ENCODE measurements around the gene GCK.

GCK gene

DNA sequence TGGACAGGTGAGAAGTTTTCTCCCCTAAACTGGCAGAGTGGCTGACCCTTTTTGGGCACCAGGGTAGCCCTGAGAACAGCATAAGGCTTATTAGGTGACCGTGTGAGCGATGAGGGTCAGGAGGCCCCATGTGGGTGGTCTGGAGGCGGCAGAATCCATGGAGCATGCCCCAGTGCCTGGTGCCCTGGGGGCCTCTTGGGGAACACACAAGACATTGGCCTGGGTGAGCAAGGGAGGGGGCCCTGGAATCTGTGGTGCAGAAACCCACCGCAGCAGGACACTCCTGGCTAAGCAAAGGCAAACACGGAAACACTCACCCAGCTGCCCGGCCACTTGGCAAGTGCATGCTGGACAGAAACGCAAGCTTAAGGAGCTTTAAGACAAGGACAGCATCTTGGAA lies 41.0 kb upstream of the GCK start:
- Histone ChIP-seq H3K4me1 (no peaks in the 10 kb centered on the region), H3K4me3 (no peak overlapping the region), H3K27ac (no peak overlapping the region), H3K4me2 (no peak overlapping the region), H3K27me3 (no peaks in the 10 kb centered on the region), H3K36me3 (no peaks in the 10 kb centered on the region), H4K20me1 (no peaks in the 10 kb centered on the region), H3K9me3 (no peaks in the 10 kb centered on the region), H3K9ac (no peak overlapping the region)
- no peak for TF ChIP-seq Cebpa-rat (IDR thresholded peaks at IDR 0.05)

GRCh38 chr7:44229546-44230105 lies 40.4 kb upstream of the GCK start:
- no peak for TF ChIP-seq Cebpa-rat (IDR thresholded peaks at IDR 0.05)
- Histone ChIP-seq H3K4me2 (no peak overlapping the region), H3K9me3 (no peaks in the 10 kb centered on the region), H3K4me3 (no peak overlapping the region), H3K9ac (no peak overlapping the region), H3K4me1 (no peaks in the 10 kb centered on the region), H3K27me3 (no peaks in the 10 kb centered on the region), H4K20me1 (no peaks in the 10 kb centered on the region), H3K36me3 (no peaks in the 10 kb centered on the region), H3K27ac (no peak overlapping the region)

- no peak overlapping the region for H3K27ac ChIP-seq
- H3K9ac ChIP-seq = no peak overlapping the region
- TF ChIP-seq Cebpa-rat (IDR thresholded peaks at IDR 0.05) = no peak
- no peak overlapping the region for H3K4me2 ChIP-seq
- no peaks in the 10 kb centered on the region for H3K36me3 ChIP-seq
- H3K4me1 ChIP-seq = no peaks in the 10 kb centered on the region
- no peaks in the 10 kb centered on the region for H4K20me1 ChIP-seq
- H3K4me3 ChIP-seq = no peak overlapping the region
- H3K27me3 ChIP-seq = no peaks in the 10 kb centered on the region
- H3K9me3 ChIP-seq = no peaks in the 10 kb centered on the region
These were observed 39.5 kb upstream of the GCK start for GRCh38 chr7:44228571-44229350.

DNA sequence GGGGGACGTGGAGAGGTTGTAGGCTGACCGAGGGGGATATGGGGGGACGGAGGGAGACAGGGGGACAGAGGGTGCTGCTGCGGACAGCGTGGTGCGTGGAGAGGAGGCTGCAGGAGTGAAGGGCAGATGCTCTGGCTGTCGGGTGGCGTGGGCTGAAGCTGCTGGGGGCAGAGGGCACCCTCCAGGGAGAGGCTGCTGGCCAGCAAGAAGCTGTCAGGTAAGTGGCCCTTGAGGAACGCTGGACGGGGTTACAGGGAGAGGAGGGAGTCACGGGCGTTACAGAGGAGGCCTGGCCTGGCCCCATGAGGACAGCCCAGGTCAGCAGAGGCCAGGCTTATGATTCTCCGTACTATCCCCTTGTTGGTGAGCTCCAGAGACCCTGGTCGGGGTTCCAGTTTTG lies 38.7 kb upstream of the GCK start:
- Histone ChIP-seq H3K4me2 (no peak overlapping the region), H4K20me1 (no peaks in the 10 kb centered on the region), H3K9ac (no peak overlapping the region), H3K27ac (no peak overlapping the region), H3K36me3 (no peaks in the 10 kb centered on the region), H3K27me3 (no peaks in the 10 kb centered on the region), H3K4me1 (no peaks in the 10 kb centered on the region), H3K4me3 (no peak overlapping the region), H3K9me3 (no peaks in the 10 kb centered on the region)
- TF ChIP-seq Cebpa-rat (IDR thresholded peaks at IDR 0.05) = no peak

GRCh38 chr7:44226396-44226753 lies 37.1 kb upstream of the GCK start:
- H4K20me1 ChIP-seq = no peaks in the 10 kb centered on the region
- no peak overlapping the region for H3K27ac ChIP-seq
- H3K9me3 ChIP-seq = no peaks in the 10 kb centered on the region
- no peak overlapping the region for H3K4me3 ChIP-seq
- H3K4me1 ChIP-seq = no peaks in the 10 kb centered on the region
- H3K36me3 ChIP-seq = no peaks in the 10 kb centered on the region
- no peak for TF ChIP-seq Cebpa-rat (IDR thresholded peaks at IDR 0.05)
- H3K27me3 ChIP-seq = no peaks in the 10 kb centered on the region
- no peak overlapping the region for H3K9ac ChIP-seq
- H3K4me2 ChIP-seq = no peak overlapping the region

DNA sequence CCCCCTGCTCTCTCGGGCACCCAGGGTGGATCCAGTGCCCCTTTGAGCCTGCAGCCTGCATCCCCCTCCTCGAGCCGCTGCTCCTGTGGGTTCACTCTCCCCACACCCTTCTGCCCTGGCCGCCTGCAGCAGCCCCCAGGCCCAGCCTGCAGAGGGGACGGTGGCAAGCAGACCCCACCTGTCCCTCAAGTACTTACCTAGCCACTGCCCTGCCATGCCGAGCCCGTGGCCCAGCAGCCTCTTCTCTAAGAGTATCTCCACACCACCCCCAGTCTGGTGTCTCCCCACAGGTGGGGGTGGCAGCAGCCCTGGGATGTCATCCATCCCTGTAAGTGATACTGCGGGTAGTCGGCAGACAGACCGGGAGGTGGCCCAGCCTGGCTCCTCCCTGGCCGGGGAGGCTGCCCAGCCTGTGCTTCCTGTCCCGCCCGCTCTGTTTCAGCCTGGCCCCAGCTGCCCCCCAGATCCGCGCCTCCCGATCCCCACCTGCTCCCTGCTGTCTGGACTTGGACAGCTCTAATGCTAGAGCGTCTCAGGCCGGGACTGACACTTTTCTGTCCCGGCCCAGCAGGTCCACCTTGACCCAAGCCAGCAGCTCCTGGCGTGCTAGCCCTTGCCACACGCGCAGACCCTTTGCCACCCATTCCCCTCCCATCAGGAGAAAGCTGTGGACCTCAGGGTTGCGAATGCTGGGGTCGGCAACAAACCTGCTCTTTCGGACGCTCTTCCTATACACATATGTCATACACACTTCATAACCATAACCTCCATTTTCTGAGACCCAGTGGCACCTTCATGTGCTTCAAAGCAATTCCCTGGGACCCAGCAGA lies 36.5 kb upstream of the GCK start:
- Histone ChIP-seq H3K4me1 (no peaks in the 10 kb centered on the region), H3K27me3 (no peaks in the 10 kb centered on the region), H3K9ac (no peak overlapping the region), H3K4me2 (no peak overlapping the region), H3K9me3 (no peaks in the 10 kb centered on the region), H3K4me3 (no peak overlapping the region), H3K36me3 (no peaks in the 10 kb centered on the region), H4K20me1 (no peaks in the 10 kb centered on the region), H3K27ac (no peak overlapping the region)
- TF ChIP-seq Cebpa-rat (IDR thresholded peaks at IDR 0.05) = no peak

- Histone ChIP-seq H3K27ac (no peak overlapping the region), H3K4me3 (no peak overlapping the region)
- no peak for TF ChIP-seq Cebpa-rat (IDR thresholded peaks at IDR 0.05)
These were observed 35.8 kb upstream of the GCK start for GRCh38 chr7:44224974-44225565.

DNA sequence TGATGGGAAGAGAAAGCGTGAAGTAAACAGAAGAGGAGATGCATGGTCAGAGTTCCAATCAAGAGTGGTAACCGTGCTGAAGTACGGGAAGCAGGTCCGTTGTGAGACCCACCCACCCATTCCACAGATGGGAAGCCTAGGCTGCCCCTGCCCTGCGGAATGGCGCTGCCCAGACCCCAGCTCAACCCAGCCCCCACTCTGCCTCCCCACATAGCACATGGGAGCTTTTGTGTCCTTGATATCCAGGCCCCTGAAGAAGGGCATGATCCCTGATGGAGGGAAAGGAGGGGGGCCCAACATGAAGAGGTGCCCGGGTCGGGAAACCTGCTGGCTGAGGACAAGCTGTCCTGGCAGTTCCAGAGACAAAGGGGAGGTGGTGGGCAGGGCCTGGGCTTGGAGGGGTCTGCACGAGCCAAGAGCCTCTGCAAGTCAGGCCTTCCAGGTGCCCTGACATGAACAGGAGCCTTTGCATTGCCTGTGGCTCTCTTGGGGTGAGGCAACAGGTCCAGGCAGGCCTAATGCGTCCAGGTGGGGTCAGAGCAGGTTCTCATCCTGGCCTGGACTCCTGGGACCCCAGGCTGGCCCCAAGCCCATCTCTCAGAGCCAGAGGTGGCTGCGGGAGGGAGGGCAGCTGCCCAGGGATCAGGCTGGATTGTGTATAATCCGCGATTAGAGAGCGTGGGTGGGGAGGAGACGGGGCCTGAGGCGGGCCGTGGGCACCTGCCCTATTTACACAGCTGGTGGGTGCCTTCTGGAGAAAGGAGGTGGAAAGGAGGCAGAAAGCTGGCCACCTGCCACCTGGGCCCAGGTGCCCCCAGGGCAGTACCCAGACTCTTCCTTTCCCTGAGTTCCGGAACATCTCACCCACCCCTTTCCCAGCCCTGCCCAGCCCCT lies 35.1 kb upstream of the GCK start:
- H3K4me1 ChIP-seq = no peaks in the 10 kb centered on the region
- TF ChIP-seq Cebpa-rat (IDR thresholded peaks at IDR 0.05) = no peak
- H3K27ac ChIP-seq = no peak overlapping the region
- no peaks in the 10 kb centered on the region for H3K27me3 ChIP-seq
- no peak overlapping the region for H3K9ac ChIP-seq
- H4K20me1 ChIP-seq = no peaks in the 10 kb centered on the region
- H3K36me3 ChIP-seq = no peaks in the 10 kb centered on the region
- H3K4me2 ChIP-seq = no peak overlapping the region
- no peak overlapping the region for H3K4me3 ChIP-seq
- no peaks in the 10 kb centered on the region for H3K9me3 ChIP-seq

More at GRCh38 chr7:44224974-44225565, 35.8 kb upstream of the GCK start:
- Histone ChIP-seq H3K27me3 (no peaks in the 10 kb centered on the region), H3K4me1 (no peaks in the 10 kb centered on the region), H3K36me3 (no peaks in the 10 kb centered on the region), H3K4me2 (no peak overlapping the region), H3K9me3 (no peaks in the 10 kb centered on the region), H3K9ac (no peak overlapping the region), H4K20me1 (no peaks in the 10 kb centered on the region)

GRCh38 chr7:44223362-44224079 lies 34.3 kb upstream of the GCK start:
- H4K20me1 ChIP-seq = no peaks in the 10 kb centered on the region
- no peak for TF ChIP-seq Cebpa-rat (IDR thresholded peaks at IDR 0.05)
- no peak overlapping the region for H3K27ac ChIP-seq
- no peak overlapping the region for H3K9ac ChIP-seq
- H3K4me2 ChIP-seq = no peak overlapping the region
- H3K4me3 ChIP-seq = no peak overlapping the region
- no peaks in the 10 kb centered on the region for H3K27me3 ChIP-seq
- H3K9me3 ChIP-seq = no peaks in the 10 kb centered on the region
- no peaks in the 10 kb centered on the region for H3K4me1 ChIP-seq
- no peaks in the 10 kb centered on the region for H3K36me3 ChIP-seq

Data from BLaER1 (cell line).